Hepatocyte (in vitro differentiated cells): ENCODE measurements around the gene AEN. TPM values are rescaled to one million over a fixed set of nuclear protein-coding genes. Genes with fewer than 3 reads are reported as not detected.

Experiments used
- DNase-seq: peaks from one replicate; pipeline ENCODE4 v3.0.0-alpha.2; 2016; ENCODE audit warnings: low spot score
- H2AFZ ChIP-seq: fragments of 200-600 bp; sonication (generic); 2 replicates; pipeline ENCODE4 v1.6.0; 2016; ENCODE audit warnings: antibody characterized with exemption, mild to moderate bottlenecking
- H3K27ac ChIP-seq: fragments of 200-600 bp; sonication (generic); 2 replicates; pipeline ENCODE4 v1.5.1; 2016; ENCODE audit warnings: mild to moderate bottlenecking
- H3K27me3 ChIP-seq: fragments of 200-600 bp; sonication (generic); 2 replicates; pipeline ENCODE4 v1.6.1; 2016
- H3K36me3 ChIP-seq: fragments of 200-600 bp; sonication (generic); replicated peaks from 2 replicates; pipeline ENCODE4 v1.5.1; 2016; ENCODE audit warnings: low read depth; ENCODE audit not compliant: insufficient read depth
- H3K4me1 ChIP-seq: fragments of 200-600 bp; sonication (generic); 2 replicates; pipeline ENCODE4 v1.5.1; 2016; ENCODE audit warnings: mild to moderate bottlenecking, moderate library complexity; ENCODE audit not compliant: insufficient read depth
- H3K4me2 ChIP-seq: fragments of 200-600 bp; sonication (generic); 2 replicates; pipeline ENCODE4 v1.6.0; 2016
- H3K4me3 ChIP-seq: fragments of 200-600 bp; sonication (generic); 2 replicates; pipeline ENCODE4 v1.5.1; 2016; ENCODE audit warnings: mild to moderate bottlenecking
- H3K79me2 ChIP-seq: fragments of 200-600 bp; sonication (generic); 2 replicates; pipeline ENCODE4 v1.6.0; 2017; ENCODE audit warnings: mild to moderate bottlenecking
- H3K9me2 ChIP-seq: fragments of 200-600 bp; sonication (generic); replicated peaks from 2 replicates; pipeline ENCODE4 v1.6.0; 2017; ENCODE audit warnings: mild to moderate bottlenecking; ENCODE audit not compliant: insufficient read depth
- H3K9me3 ChIP-seq: fragments of 200-600 bp; sonication (generic); 2 replicates; pipeline ENCODE4 v1.5.1; 2016; ENCODE audit warnings: low read depth, mild to moderate bottlenecking
- H4K20me1 ChIP-seq: fragments of 200-600 bp; sonication (generic); 2 replicates; pipeline ENCODE4 v1.6.0; 2016; ENCODE audit warnings: mild to moderate bottlenecking; ENCODE audit not compliant: insufficient read depth, poor library complexity, severe bottlenecking
- CTCF ChIP-seq: fragments of 200-600 bp; sonication (generic); IDR thresholded peaks from 2 replicates; pipeline ENCODE4 v1.5.1; 2016; ENCODE audit warnings: antibody characterized with exemption, mild to moderate bottlenecking; ENCODE audit not compliant: poor library complexity
- EZH2 ChIP-seq: fragments of 200-600 bp; sonication (generic); IDR thresholded peaks from 2 replicates; pipeline ENCODE4 v1.6.1; 2016; ENCODE audit warnings: antibody characterized with exemption, mild to moderate bottlenecking, borderline replicate concordance
- EZH2phosphoT487 ChIP-seq: fragments of 200-600 bp; sonication (generic); IDR thresholded peaks from one replicate; pipeline ENCODE4 v1.6.1; 2018; ENCODE audit warnings: antibody characterized with exemption, mild to moderate bottlenecking, low read depth, moderate library complexity; ENCODE audit not compliant: unreplicated experiment, severe bottlenecking
- WGBS: methylation state at CpG from one replicate; pipeline ENCODE4 v1.1.6; 2016; ENCODE audit warnings: low lambda C conversion rate; ENCODE audit errors: missing lambda C conversion rate; 5-methylcytosine and 5-hydroxymethylcytosine counted together
- polyA plus RNA-seq: library from polyadenylated mRNA; unstranded; fragments of >200 nt; fragmentation: Nextera tagmentation; extraction: Ambion mirVana; gene quantifications from 2 replicates; pipeline ENCODE4 v1.2.1, GENCODE V29; 2016
- total RNA-seq: library from RNA; depleted of rRNA; stranded (reverse); fragments of >200 nt; gene quantifications from 2 replicates; pipeline ENCODE4 v1.2.3, GENCODE V29; 2014

AEN gene
- total and polyA plus RNA-seq, 2 experiments from 2014 or later = 18.3 to 25.0 TPM

DNA sequence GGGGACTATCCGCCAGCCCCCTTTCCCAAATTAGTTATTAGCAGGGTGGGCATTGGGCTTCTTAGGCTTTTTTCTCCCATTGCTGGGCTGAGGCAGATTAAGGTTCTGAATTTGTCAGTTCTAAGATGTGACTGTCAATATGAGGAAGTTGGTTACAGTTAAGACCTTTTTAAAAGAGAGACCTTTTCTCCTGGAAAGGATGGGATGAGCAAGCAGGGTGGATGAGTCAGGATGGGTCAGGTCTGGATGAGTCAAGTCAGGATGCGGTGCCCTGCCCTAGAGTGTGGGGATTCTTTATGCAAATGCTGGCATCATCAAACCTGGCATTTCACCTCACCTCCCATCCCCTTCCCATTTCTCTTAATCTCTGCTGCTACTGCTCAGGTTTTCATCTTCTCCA is 1.9 kb downstream of the AEN start:
- WGBS = 82% methylated on average over 2 of the region's 2 CpGs
- Histone ChIP-seq H3K4me3 (no peak overlapping the region), H3K9me2 (no peaks in the 10 kb centered on the region), H3K36me3 (no peaks in the 10 kb centered on the region), H2AFZ (no peak overlapping the region), H3K79me2 (peaks cover 67% of the 10 kb centered on the region), H3K27me3 (no peaks in the 10 kb centered on the region), H3K4me2 (peak overlapping the region; percentile 94), H3K4me1 (peaks cover 7% of the 10 kb centered on the region), H3K27ac (peak overlapping the region; percentile 82), H3K9me3 (no peaks in the 10 kb centered on the region), H4K20me1 (peaks cover 37% of the 10 kb centered on the region)
- peak; percentile 54 for DNase-seq
- TF ChIP-seq EZH2 (no peak), EZH2phosphoT487 (no peak), CTCF (no peak)

DNA sequence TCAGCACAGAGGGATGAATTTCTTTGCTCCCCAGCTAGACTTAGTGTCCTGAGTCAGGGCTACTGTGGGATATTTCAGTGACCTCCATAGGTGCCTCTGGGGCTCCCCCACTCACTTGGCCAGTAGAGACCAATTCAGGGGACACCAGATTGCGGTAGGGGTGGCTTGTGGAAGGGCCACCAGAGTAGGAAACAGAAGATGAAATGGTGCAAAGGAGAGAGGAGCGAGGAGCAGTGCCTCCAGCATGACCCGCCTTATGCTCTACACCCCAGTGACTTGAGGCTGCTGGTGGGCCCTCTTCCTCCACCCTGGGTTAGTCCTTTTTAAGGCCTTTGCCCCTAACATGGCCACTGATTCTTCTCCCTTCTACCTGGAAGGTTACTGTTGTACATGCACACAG is 2.5 kb downstream of the AEN start:
- H3K79me2 ChIP-seq = peaks cover 72% of the 10 kb centered on the region
- H3K9me2 ChIP-seq = no peaks in the 10 kb centered on the region
- 98% methylated on average over 3 of the region's 3 CpGs for WGBS
- no peak overlapping the region for H3K4me3 ChIP-seq
- no peaks in the 10 kb centered on the region for H3K36me3 ChIP-seq
- TF ChIP-seq EZH2phosphoT487 (no peak), EZH2 (no peak), CTCF (no peak)
- no peaks in the 10 kb centered on the region for H3K9me3 ChIP-seq
- peaks cover 42% of the 10 kb centered on the region for H4K20me1 ChIP-seq
- H2AFZ ChIP-seq = no peak overlapping the region
- peak overlapping the region; percentile 82 for H3K27ac ChIP-seq
- H3K27me3 ChIP-seq = no peaks in the 10 kb centered on the region
- peaks cover 7% of the 10 kb centered on the region for H3K4me1 ChIP-seq
- H3K4me2 ChIP-seq = peak overlapping the region; percentile 94
- DNase-seq = no peak

- Histone ChIP-seq H3K9me2 (no peaks in the 10 kb centered on the region), H3K79me2 (peaks cover 72% of the 10 kb centered on the region), H2AFZ (no peak overlapping the region), H3K4me3 (no peak overlapping the region), H3K27ac (peak overlapping the region; percentile 44), H3K27me3 (no peaks in the 10 kb centered on the region), H4K20me1 (peaks cover 44% of the 10 kb centered on the region), H3K4me2 (peak overlapping the region; percentile 94), H3K36me3 (no peaks in the 10 kb centered on the region), H3K9me3 (no peaks in the 10 kb centered on the region), H3K4me1 (peaks cover 7% of the 10 kb centered on the region)
- WGBS = 58% methylated on average over 19 of the region's 19 CpGs
- DNase-seq = peak; percentile 50
- no peak for TF ChIP-seq EZH2phosphoT487
- TF ChIP-seq CTCF = peak; percentile 56
These were observed 3.2 kb downstream of the AEN start for GRCh38 chr15:88624156-88624970.
